HepG2 (cell line): ENCODE measurements around the gene HOXD1. TPM values are rescaled to one million over a fixed set of nuclear protein-coding genes. Genes with fewer than 3 reads are reported as not detected.

Source experiments
- CERS6 ChIP-seq: sonication (generic); formaldehyde crosslinking; IDR thresholded peaks from 2 replicates; pipeline ENCODE4 v1.5.0; 2020; ENCODE audit warnings: missing genetic modification reagents
- DNMT3B ChIP-seq: conservative IDR thresholded peaks from 2 replicates; pipeline ENCODE4 v1.6.1; 2016; ENCODE audit warnings: missing biosample characterization, control low read depth
- EEA1 ChIP-seq: sonication (generic); formaldehyde crosslinking; IDR thresholded peaks from 2 replicates; pipeline ENCODE4 v1.5.1; 2020; ENCODE audit warnings: mild to moderate bottlenecking, missing genetic modification reagents, borderline replicate concordance
- FOXK1 ChIP-seq: sonication (generic); formaldehyde crosslinking; IDR thresholded peaks from 2 replicates; pipeline ENCODE4 v1.4.0; 2020; ENCODE audit warnings: low read depth, missing genetic modification reagents, borderline replicate concordance
- FOXK2 ChIP-seq: fragments of 450-650 bp; IDR thresholded peaks from 2 replicates; pipeline ENCODE4 v1.6.1; 2016
- GZF1 ChIP-seq: sonication (generic); formaldehyde crosslinking; IDR thresholded peaks from 2 replicates; pipeline ENCODE4 v1.5.1; 2020; ENCODE audit warnings: mild to moderate bottlenecking, missing genetic modification reagents
- HDAC6 ChIP-seq: fragments of 200-600 bp; sonication (generic); IDR thresholded peaks from 2 replicates; pipeline ENCODE4 v1.7.0; 2017; ENCODE audit warnings: mild to moderate bottlenecking, antibody characterized with exemption, low read length, low read depth
- HMGA1 ChIP-seq: sonication (generic); formaldehyde crosslinking; conservative IDR thresholded peaks from 2 replicates; pipeline ENCODE4 v1.4.0; 2020; ENCODE audit warnings: missing genetic modification reagents
- HMGXB4 ChIP-seq, 2 experiments: sonication (generic) in 1 of 2; formaldehyde crosslinking in 1 of 2; IDR thresholded peaks; 2 replicates each; pipeline versions ENCODE4 v1.4.0 to v1.6.1; 2018 to 2020; ENCODE audit warnings: missing genetic modification reagents in 2 of 2, borderline replicate concordance in 1 of 2, low read depth in 1 of 2, mild to moderate bottlenecking in 1 of 2, missing biosample characterization in 1 of 2
- HOXA7 ChIP-seq: sonication (generic); formaldehyde crosslinking; IDR thresholded peaks from 2 replicates; pipeline ENCODE4 v1.8.1; 2022; ENCODE audit warnings: mild to moderate bottlenecking, missing genetic modification reagents, moderate library complexity
- HOXA9 ChIP-seq: sonication (generic); formaldehyde crosslinking; IDR thresholded peaks from 2 replicates; pipeline ENCODE4 v1.8.1; 2022; ENCODE audit warnings: missing genetic modification reagents, mild to moderate bottlenecking, moderate library complexity, borderline replicate concordance
- KDM5A ChIP-seq: fragments of 200-600 bp; sonication (generic); IDR thresholded peaks from 2 replicates; pipeline ENCODE4 v1.7.0; 2018; ENCODE audit warnings: antibody characterized with exemption, mild to moderate bottlenecking, low read length, borderline replicate concordance
- PCBP2 ChIP-seq: fragments of 200-400 bp; formaldehyde crosslinking; optimal IDR thresholded peaks from 2 replicates; pipeline ENCODE3; 2018; ENCODE audit warnings: low read length, low read depth; ENCODE audit not compliant: poor library complexity, severe bottlenecking
- PHF8 ChIP-seq: sonication (generic); formaldehyde crosslinking; IDR thresholded peaks from 2 replicates; pipeline ENCODE4 v1.5.0; 2020; ENCODE audit warnings: missing genetic modification reagents
- SMAD3 ChIP-seq: sonication (generic); formaldehyde crosslinking; IDR thresholded peaks from 2 replicates; pipeline ENCODE4 v1.4.0; 2020; ENCODE audit warnings: missing genetic modification reagents
- SRF ChIP-seq: IDR thresholded peaks from 2 replicates; pipeline ENCODE4 v1.6.1; 2011; ENCODE audit warnings: mild to moderate bottlenecking, low read depth, low read length, moderate library complexity
- SRSF1 ChIP-seq: fragments of 200-400 bp; formaldehyde crosslinking; optimal IDR thresholded peaks from 2 replicates; pipeline ENCODE3; 2017; ENCODE audit warnings: mild to moderate bottlenecking, low read depth, low read length, moderate library complexity
- ZNF136 ChIP-seq: sonication (generic); formaldehyde crosslinking; IDR thresholded peaks from 2 replicates; pipeline ENCODE4 v1.8.1; 2022; ENCODE audit warnings: low read depth, mild to moderate bottlenecking, moderate library complexity, missing genetic modification reagents
- ZNF232 ChIP-seq: sonication (generic); formaldehyde crosslinking; IDR thresholded peaks from 2 replicates; pipeline ENCODE4 v1.4.0; 2020; ENCODE audit warnings: missing genetic modification reagents, borderline replicate concordance
- ZNF562 ChIP-seq: sonication (generic); formaldehyde crosslinking; IDR thresholded peaks from 2 replicates; pipeline ENCODE4 v1.8.0; 2022; ENCODE audit warnings: missing genetic modification reagents, borderline replicate concordance
- ZNF672 ChIP-seq: sonication (generic); formaldehyde crosslinking; IDR thresholded peaks from 2 replicates; pipeline ENCODE4 v1.8.1; 2022; ENCODE audit warnings: missing genetic modification reagents
- ZNF772 ChIP-seq: sonication (generic); formaldehyde crosslinking; IDR thresholded peaks from 2 replicates; pipeline ENCODE4 v1.5.0; 2020; ENCODE audit warnings: mild to moderate bottlenecking, missing genetic modification reagents
- ZNF782 ChIP-seq: sonication (generic); formaldehyde crosslinking; IDR thresholded peaks from 2 replicates; pipeline ENCODE4 v1.4.0; 2020; ENCODE audit warnings: missing genetic modification reagents, mild to moderate bottlenecking, borderline replicate concordance
- ZNF790 ChIP-seq: sonication (generic); formaldehyde crosslinking; IDR thresholded peaks from 2 replicates; pipeline ENCODE4 v1.8.0; 2022; ENCODE audit warnings: missing genetic modification reagents, mild to moderate bottlenecking, borderline replicate concordance
- ZSCAN31 ChIP-seq: sonication (generic); formaldehyde crosslinking; IDR thresholded peaks from 2 replicates; pipeline ENCODE4 v1.5.0; 2020; ENCODE audit warnings: low read depth, mild to moderate bottlenecking, missing genetic modification reagents
- polyA plus RNA-seq, 8 experiments: library from polyadenylated mRNA; depleted of rRNA in 3 of 8; stranded (reverse) in 7 of 8; unstranded in 1 of 8; fragments of >200 nt; fragmentation: Illumina TruSeq in 4 of 8; extraction: Trizol in 4 of 8; gene quantifications; 2 replicates each; pipeline versions ENCODE4 v1.2.1 to v1.2.3, GENCODE V29; 2011 to 2016; ENCODE audit warnings: low read depth in 4 of 8, missing spikeins in 1 of 8, mixed read lengths in 1 of 8; ENCODE audit not compliant: insufficient read depth in 1 of 8
- total RNA-seq, 5 experiments: library from RNA; depleted of rRNA; stranded (reverse); fragments of >200 nt; fragmentation: Illumina TruSeq; extraction: Trizol; gene quantifications; 2 replicates each; pipeline ENCODE4 v1.2.3, GENCODE V29; 2016; ENCODE audit warnings: low read depth in 1 of 5
- TF ChIP-seq, protein P1 (sequence below): IDR thresholded peaks from 2 replicates; pipeline ENCODE4 v1.6.1; 2018; ENCODE audit warnings: missing genetic modification reagents

The HOXD1 gene
- total and polyA plus RNA-seq, 2 of the 13 experiments (the other 11 are each of a cell fraction or from before 2014, with no cell fraction given) = 10.0 to 22.3 TPM

- TF ChIP-seq CERS6 (CRISPR knock-in tag) = no peak
- no peak for TF ChIP-seq HMGA1
- TF ChIP-seq DNMT3B (CRISPR knock-in tag) = no peak
- no peak for TF ChIP-seq ZNF232 (CRISPR knock-in tag)
- TF ChIP-seq SRSF1 = peak; percentile 59
- peak; percentile 76; the same call in 1 of the 2 replicates for TF ChIP-seq SMAD3 (CRISPR knock-in tag)
- peak; percentile 66; the same call in 1 of the 2 replicates for TF ChIP-seq ZNF782 (CRISPR knock-in tag)
- no peak for TF ChIP-seq ZNF562 (CRISPR knock-in tag)
- TF ChIP-seq PHF8 = peak; percentile 74
- TF ChIP-seq, protein P1, sequence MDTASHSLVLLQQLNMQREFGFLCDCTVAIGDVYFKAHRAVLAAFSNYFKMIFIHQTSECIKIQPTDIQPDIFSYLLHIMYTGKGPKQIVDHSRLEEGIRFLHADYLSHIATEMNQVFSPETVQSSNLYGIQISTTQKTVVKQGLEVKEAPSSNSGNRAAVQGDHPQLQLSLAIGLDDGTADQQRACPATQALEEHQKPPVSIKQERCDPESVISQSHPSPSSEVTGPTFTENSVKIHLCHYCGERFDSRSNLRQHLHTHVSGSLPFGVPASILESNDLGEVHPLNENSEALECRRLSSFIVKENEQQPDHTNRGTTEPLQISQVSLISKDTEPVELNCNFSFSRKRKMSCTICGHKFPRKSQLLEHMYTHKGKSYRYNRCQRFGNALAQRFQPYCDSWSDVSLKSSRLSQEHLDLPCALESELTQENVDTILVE (CRISPR knock-in tag) = 0 out of 2 replicates have a peak, but pooled peaks have one; percentile 36
- TF ChIP-seq ZNF790 (CRISPR knock-in tag) = peak; percentile 87
- peak; percentile 93 for TF ChIP-seq ZNF772 (CRISPR knock-in tag)
- peak; percentile 96 to 97 for TF ChIP-seq HMGXB4 (CRISPR knock-in tag; IDR thresholded peaks at IDR 0.05; ENCODE audit: borderline replicate concordance in 1 of 2, low read depth in 1 of 2)
- TF ChIP-seq FOXK1 (CRISPR knock-in tag) = no peak
- peak; percentile 53; the same call in 1 of the 2 replicates for TF ChIP-seq ZNF136 (CRISPR knock-in tag)
- no peak for TF ChIP-seq FOXK2
- TF ChIP-seq HDAC6 = no peak
- TF ChIP-seq HOXA9 (CRISPR knock-in tag) = no peak
- TF ChIP-seq HOXA7 (CRISPR knock-in tag) = no peak
- no peak for TF ChIP-seq KDM5A
- TF ChIP-seq PCBP2 = no peak
- no peak for TF ChIP-seq GZF1 (CRISPR knock-in tag)
- TF ChIP-seq SRF = 0 out of 2 replicates have a peak, but pooled peaks have one; percentile 6
- TF ChIP-seq ZSCAN31 (CRISPR knock-in tag) = peak; percentile 91
- no peak for TF ChIP-seq EEA1 (CRISPR knock-in tag)
- TF ChIP-seq ZNF672 = no peak
Observed at GRCh38 chr2:176140513-176141317, 47.8 kb upstream of the HOXD1 start (continued).
